H1 (cell line): ENCODE results near the gene CFAP157.

Source experiments
- CHD2 ChIP-seq: IDR thresholded peaks from 2 replicates; pipeline ENCODE4 v1.6.1; 2012; ENCODE audit warnings: low read length, improper control_type of control experiment
- CTCF ChIP-seq, 3 experiments: IDR thresholded peaks; 1 replicate in 2 of 3; 2 replicates in 1 of 3; pipeline versions ENCODE4 v1.5.1 to v1.6.1; 2011; ENCODE audit warnings: low read length in 3 of 3, mild to moderate bottlenecking in 3 of 3, inconsistent platforms in 2 of 3, low read depth in 1 of 3, moderate library complexity in 1 of 3; ENCODE audit not compliant: insufficient read depth in 1 of 3; ENCODE audit errors: control extremely low read depth in 1 of 3
- EP300 ChIP-seq, 2 experiments: IDR thresholded peaks; 1 replicate in 1 of 2; 2 replicates in 1 of 2; pipeline ENCODE4 v1.6.1; 2011 to 2012; ENCODE audit warnings: low read depth in 2 of 2, low read length in 2 of 2, mild to moderate bottlenecking in 2 of 2, borderline replicate concordance in 1 of 2, inconsistent platforms in 1 of 2, moderate library complexity in 1 of 2
- GABPA ChIP-seq: IDR thresholded peaks from 2 replicates; pipeline ENCODE4 v1.6.1; 2011; ENCODE audit warnings: mild to moderate bottlenecking, low read length, moderate library complexity, borderline replicate concordance; ENCODE audit not compliant: insufficient read depth
- POLR2A ChIP-seq, 2 experiments: IDR thresholded peaks; 1 replicate in 1 of 2; 2 replicates in 1 of 2; pipeline ENCODE4 v1.6.1; 2011; ENCODE audit warnings: low read depth in 2 of 2, low read length in 2 of 2, mild to moderate bottlenecking in 2 of 2; ENCODE audit errors: control extremely low read depth in 1 of 2
- TCF12 ChIP-seq: IDR thresholded peaks from 2 replicates; pipeline ENCODE4 v1.6.1; 2011; ENCODE audit warnings: low read depth, mild to moderate bottlenecking, low read length
- USF2 ChIP-seq: IDR thresholded peaks from 2 replicates; pipeline ENCODE4 v1.6.1; 2011; ENCODE audit warnings: low read length, improper control_type of control experiment
- YY1 ChIP-seq: IDR thresholded peaks from 2 replicates; pipeline ENCODE4 v1.6.1; 2011; ENCODE audit warnings: low read depth, mild to moderate bottlenecking, low read length
- ZNF274 ChIP-seq: IDR thresholded peaks from 2 replicates; pipeline ENCODE4 v1.7.0; 2012; ENCODE audit warnings: low read length, borderline replicate concordance; ENCODE audit errors: extremely low read depth

GRCh38 chr9:127676638-127677037, 30.1 kb upstream of the CFAP157 start:
- TF ChIP-seq EP300 (IDR thresholded peaks at IDR 0.05; ENCODE audit: borderline replicate concordance in 1 of 2, low read depth in 2 of 2, low read length in 2 of 2) (no peak), CHD2 (no peak), CTCF (IDR thresholded peaks at IDR 0.05; ENCODE audit: control extremely low read depth in 1 of 3, insufficient read depth in 1 of 3, low read depth in 1 of 3, low read length in 3 of 3) (no peak), ZNF274 (no peak), GABPA (no peak), TCF12 (no peak), POLR2A (IDR thresholded peaks at IDR 0.05; ENCODE audit: control extremely low read depth in 1 of 2, low read depth in 2 of 2, low read length in 2 of 2) (no peak), YY1 (no peak), USF2 (no peak)
